ENCODE results near the gene ACTR1A.
"Not testable (repeated sequence)": the region's sequence is repeated elsewhere in the genome, so short reads cannot be mapped to it uniquely, and the experiment has no call there.

ACTR1A gene

DNA sequence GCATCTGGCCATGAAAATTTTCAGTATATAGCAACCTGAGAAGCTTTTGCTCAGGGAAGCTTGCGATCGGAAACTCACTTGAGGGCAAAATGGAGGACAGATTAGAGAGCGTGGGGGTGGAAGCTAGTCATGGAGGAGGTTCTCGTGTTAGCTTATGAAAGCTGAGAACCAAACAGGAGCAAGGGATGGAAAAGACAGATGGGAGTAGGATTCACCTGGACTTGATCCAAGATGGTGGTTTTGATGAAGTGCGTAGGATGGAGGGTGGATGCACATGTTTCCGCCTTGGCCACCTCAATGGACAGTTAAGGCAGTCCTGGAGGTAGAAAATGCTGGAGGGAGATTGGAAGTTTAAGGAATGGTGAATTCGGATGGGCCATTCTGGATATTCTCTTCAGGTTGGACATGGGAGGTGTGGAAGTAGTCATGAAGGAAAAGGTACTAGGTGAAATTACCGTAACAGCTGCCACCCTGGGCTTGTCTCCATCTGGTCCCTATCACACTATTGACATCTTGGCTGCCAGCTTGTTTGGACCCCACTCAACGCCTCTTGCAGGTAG lies 44.8 kb downstream of the ACTR1A start:
- no peak for DNase-seq (ENCODE audit: low read depth)
- no peak for TF ChIP-seq CTCF (IDR thresholded peaks at IDR 0.05; ENCODE audit: insufficient read depth, low read depth, low read length, missing control alignments)
- H3K4me3 ChIP-seq (ENCODE audit: low read depth, low read length) = no peak overlapping the region

GRCh38 chr10:102455893-102456471 lies 46.5 kb downstream of the ACTR1A start:
- TF ChIP-seq CTCF (IDR thresholded peaks at IDR 0.05; ENCODE audit: insufficient read depth, low read depth, low read length, missing control alignments) = no peak
- H3K4me3 ChIP-seq (ENCODE audit: low read depth, low read length) = no peak overlapping the region
- DNase-seq (ENCODE audit: low read depth) = no peak

GRCh38 chr10:102454662-102455487 lies 47.6 kb downstream of the ACTR1A start:
- not testable (repeated sequence) for H3K4me3 ChIP-seq (ENCODE audit: low read depth, low read length); DNase-seq (ENCODE audit: low read depth)

DNA sequence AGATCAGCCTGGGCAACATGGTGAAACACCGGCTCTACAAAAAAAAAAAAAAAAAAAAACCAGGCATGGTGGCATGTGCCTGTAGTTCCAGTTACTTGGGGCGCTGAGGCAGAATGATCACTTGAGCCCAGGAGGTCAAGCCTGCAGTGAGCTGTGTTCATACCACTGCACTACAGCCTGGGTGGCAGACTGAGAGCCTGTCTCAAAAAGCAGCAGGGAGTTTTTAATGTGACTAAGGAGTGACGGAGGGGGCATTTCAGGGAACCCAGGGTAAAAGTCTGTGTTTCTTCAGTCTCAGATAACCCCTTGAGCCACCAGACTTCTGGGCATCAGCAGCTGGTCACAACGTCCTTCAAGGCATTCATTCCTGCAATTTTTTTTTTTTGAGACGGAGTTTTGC lies 49.0 kb downstream of the ACTR1A start:
- H3K4me3 ChIP-seq (ENCODE audit: low read depth, low read length) = no peak overlapping the region
- no peak for DNase-seq (ENCODE audit: low read depth)
- no peak for TF ChIP-seq CTCF (IDR thresholded peaks at IDR 0.05; ENCODE audit: insufficient read depth, low read depth, low read length, missing control alignments)

- H3K4me3 ChIP-seq (ENCODE audit: low read depth, low read length) = no peak overlapping the region
- peak; percentile 38 for DNase-seq (ENCODE audit: low read depth)
- TF ChIP-seq CTCF (IDR thresholded peaks at IDR 0.05; ENCODE audit: insufficient read depth, low read depth, low read length, missing control alignments) = no peak
Observed at GRCh38 chr10:102452672-102453340, 49.7 kb downstream of the ACTR1A start.

DNA sequence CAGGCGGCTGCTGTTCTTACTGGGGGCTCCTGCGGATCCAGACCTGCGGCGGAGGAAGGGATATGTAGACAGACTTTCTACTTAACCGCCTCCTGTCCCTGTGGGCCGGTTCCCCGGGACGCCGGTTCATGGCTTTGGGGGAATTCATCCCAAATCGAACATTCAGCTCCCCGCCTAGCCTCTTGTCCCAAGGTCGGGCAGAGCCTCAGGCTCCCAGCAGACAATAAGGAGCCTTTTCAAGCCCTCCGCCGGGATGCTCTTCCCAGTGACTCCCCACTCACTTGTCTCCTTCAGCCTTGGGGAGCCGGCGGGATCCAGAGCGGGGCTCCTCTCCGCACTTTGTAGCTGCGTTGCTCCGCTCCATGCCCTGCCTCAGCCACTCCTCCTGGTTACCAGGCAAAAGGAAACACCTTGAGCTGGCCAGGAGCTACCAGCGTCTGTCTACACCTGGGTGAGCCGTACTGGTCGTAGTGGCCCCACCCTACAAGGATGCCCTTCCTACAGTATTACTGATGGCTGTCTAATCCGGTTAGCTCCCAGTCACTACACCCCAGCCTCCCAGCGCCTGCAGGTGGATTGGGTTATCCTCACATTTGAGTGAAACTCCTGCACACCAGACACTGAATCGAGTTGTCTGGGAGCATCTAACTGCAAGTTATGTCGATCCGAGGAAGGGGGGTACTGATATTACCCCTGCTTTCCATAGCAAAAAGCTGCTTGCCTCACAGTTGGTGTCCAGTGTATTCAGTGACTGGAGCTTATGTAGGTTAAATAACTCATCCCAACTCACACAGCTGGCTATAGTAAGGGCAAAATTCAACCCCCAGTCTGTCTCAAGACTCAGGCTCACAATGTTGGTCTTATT lies 51.2 kb downstream of the ACTR1A start, which contains the start of gene C10orf95:
C10orf95 (minus strand) TSS at position 439 of the 865 bp plus-strand sequence. CDS start 450 bp downstream, outside the sequence.
- DNase-seq (ENCODE audit: low read depth) = peak; percentile 10
- peak within 1 kb of the TSS; percentile 95 for H3K4me3 ChIP-seq (ENCODE audit: low read depth, low read length)
- no peak for TF ChIP-seq CTCF (IDR thresholded peaks at IDR 0.05; ENCODE audit: insufficient read depth, low read depth, low read length, missing control alignments)

Data from GM12865 (cell line).